ACC112 (cell line): ENCODE results near the gene SLC12A7.
"Not testable (repeated sequence)": the region's sequence is repeated elsewhere in the genome, so short reads cannot be mapped to it uniquely, and the experiment has no call there.

Experiments used
- H2AFZ ChIP-seq: fragments of 200-600 bp; sonication (generic); one replicate; pipeline ENCODE4 v1.6.0; 2017; ENCODE audit warnings: antibody characterized with exemption, low read length; ENCODE audit not compliant: unreplicated experiment
- H3K27ac ChIP-seq: fragments of 200-600 bp; sonication (generic); 2 replicates; pipeline ENCODE4 v1.5.1; 2014; ENCODE audit warnings: low read depth, mild to moderate bottlenecking, antibody characterized with exemption, low read length, moderate library complexity
- H3K27me3 ChIP-seq: fragments of 200-600 bp; sonication (generic); 2 replicates; pipeline ENCODE4 v1.6.1; 2014; ENCODE audit warnings: mild to moderate bottlenecking, antibody characterized with exemption, low read length, moderate library complexity, mixed read lengths; ENCODE audit not compliant: insufficient read depth
- H3K36me3 ChIP-seq: fragments of 200-600 bp; sonication (generic); 2 replicates; pipeline ENCODE4 v1.6.1; 2016; ENCODE audit warnings: mild to moderate bottlenecking, antibody characterized with exemption, low read length, moderate library complexity, mixed read lengths; ENCODE audit not compliant: insufficient read depth
- H3K4me1 ChIP-seq: fragments of 200-600 bp; sonication (generic); one replicate; pipeline ENCODE4 v1.6.1; 2016; ENCODE audit warnings: low read length, mixed read lengths; ENCODE audit not compliant: insufficient read depth, unreplicated experiment, control insufficient read depth
- H3K4me3 ChIP-seq: fragments of 200-600 bp; sonication (generic); 2 replicates; pipeline ENCODE4 v1.5.1; 2014; ENCODE audit warnings: mild to moderate bottlenecking, low read depth, low read length
- H3K79me2 ChIP-seq: fragments of 200-600 bp; sonication (generic); one replicate; pipeline ENCODE4 v1.6.0; 2016; ENCODE audit warnings: low read length; ENCODE audit not compliant: control insufficient read depth, unreplicated experiment, insufficient read depth

The SLC12A7 gene

GRCh38 chr5:1005904-1006655 is 105.8 kb downstream of the SLC12A7 start:
- no peak overlapping the region for H3K27ac ChIP-seq
- no peaks in the 10 kb centered on the region for H3K79me2 ChIP-seq
- peaks cover 76% of the 10 kb centered on the region for H3K27me3 ChIP-seq
- no peak overlapping the region for H2AFZ ChIP-seq
- no peaks in the 10 kb centered on the region for H3K4me1 ChIP-seq
- H3K36me3 ChIP-seq: no peaks in the 10 kb centered on the region
- H3K4me3 ChIP-seq: no peak overlapping the region

- no peaks in the 10 kb centered on the region for H3K36me3 ChIP-seq
- peaks cover 69% of the 10 kb centered on the region for H3K27me3 ChIP-seq
- no peak overlapping the region for H3K27ac ChIP-seq
- H3K4me3 ChIP-seq: peak overlapping the region; percentile 78
- H3K4me1 ChIP-seq: no peaks in the 10 kb centered on the region
- H2AFZ ChIP-seq: no peak overlapping the region
- no peaks in the 10 kb centered on the region for H3K79me2 ChIP-seq
Measured at GRCh38 chr5:1005249-1005851, 106.5 kb downstream of the SLC12A7 start.

- peaks cover 62% of the 10 kb centered on the region for H3K27me3 ChIP-seq
- H3K4me3 ChIP-seq: peak overlapping the region; percentile 78
- H3K79me2 ChIP-seq: no peaks in the 10 kb centered on the region
- no peaks in the 10 kb centered on the region for H3K4me1 ChIP-seq
- no peaks in the 10 kb centered on the region for H3K36me3 ChIP-seq
- H2AFZ ChIP-seq: peak overlapping the region; percentile 57
- no peak overlapping the region for H3K27ac ChIP-seq
Measured at GRCh38 chr5:1004461-1005248, 107.2 kb downstream of the SLC12A7 start.

- Histone ChIP-seq H3K36me3 (no peaks in the 10 kb centered on the region), H3K4me3 (no peak overlapping the region), H3K27ac (no peak overlapping the region), H3K79me2 (no peaks in the 10 kb centered on the region), H3K4me1 (no peaks in the 10 kb centered on the region), H3K27me3 (peaks cover 57% of the 10 kb centered on the region), H2AFZ (no peak overlapping the region)
Measured at GRCh38 chr5:1003296-1003937, 108.4 kb downstream of the SLC12A7 start.

GRCh38 chr5:1002836-1003235 is 109.0 kb downstream of the SLC12A7 start:
- H3K4me3 ChIP-seq: no peak overlapping the region
- peaks cover 52% of the 10 kb centered on the region for H3K27me3 ChIP-seq
- no peak overlapping the region for H2AFZ ChIP-seq

GRCh38 chr5:1002271-1002546 is 109.7 kb downstream of the SLC12A7 start:
- Histone ChIP-seq H3K36me3 (no peaks in the 10 kb centered on the region), H3K27me3 (peaks cover 46% of the 10 kb centered on the region), H2AFZ (no peak overlapping the region), H3K4me1 (peaks cover 2% of the 10 kb centered on the region), H3K27ac (no peak overlapping the region), H3K79me2 (no peaks in the 10 kb centered on the region), H3K4me3 (no peak overlapping the region)

More at GRCh38 chr5:1002836-1003235, 109.0 kb downstream of the SLC12A7 start:
- H3K79me2 ChIP-seq: no peaks in the 10 kb centered on the region
- H3K27ac ChIP-seq: no peak overlapping the region
- H3K36me3 ChIP-seq: no peaks in the 10 kb centered on the region
- no peaks in the 10 kb centered on the region for H3K4me1 ChIP-seq

GRCh38 chr5:1001406-1002270 is 110.2 kb downstream of the SLC12A7 start:
- Histone ChIP-seq H2AFZ (no peak overlapping the region), H3K36me3 (no peaks in the 10 kb centered on the region), H3K27ac (no peak overlapping the region), H3K4me1 (peaks cover 6% of the 10 kb centered on the region), H3K79me2 (no peaks in the 10 kb centered on the region), H3K27me3 (peaks cover 40% of the 10 kb centered on the region), H3K4me3 (no peak overlapping the region)

GRCh38 chr5:1000831-1001230 is 111.0 kb downstream of the SLC12A7 start:
- not testable (repeated sequence) for H3K27ac ChIP-seq, H3K79me2 ChIP-seq, H3K4me3 ChIP-seq, H3K36me3 ChIP-seq, H3K4me1 ChIP-seq, H2AFZ ChIP-seq
- peaks cover 32% of the 10 kb centered on the region for H3K27me3 ChIP-seq
